ENCODE measurements around the gene EIF2S2. TPM values are rescaled to one million over a fixed set of nuclear protein-coding genes. Genes with fewer than 3 reads are reported as not detected.

EIF2S2 gene
- total RNA-seq, 1 experiment from 2014 or later = 114 TPM

Other genes with a start within 250 kb of the EIF2S2 start
- gene RALY, start 118.3 kb downstream of the EIF2S2 start, total RNA-seq (2014; rRNA removed; shearing (Covaris generic)) = 120 and 160 TPM in 2 replicates
- not detected in 2 replicates for gene ASIP, start 129.2 kb upstream of the EIF2S2 start, total RNA-seq (2014; rRNA removed; shearing (Covaris generic))
- 77.8 and 116 TPM in 2 replicates for gene AHCY, start 191.1 kb upstream of the EIF2S2 start, total RNA-seq (2014; rRNA removed; shearing (Covaris generic))

All from SJSA1 (cell line).